SK-N-DZ (cell line): Measurements from ENCODE around the gene MRTFB. TPM values are rescaled to one million over a fixed set of nuclear protein-coding genes. Genes with fewer than 3 reads are reported as not detected.
"Not testable (repeated sequence)": the region's sequence is repeated elsewhere in the genome, so short reads cannot be mapped to it uniquely, and the experiment has no call there.

ENCODE experiments used
- DNase-seq: peaks from one replicate; pipeline ENCODE4 v3.0.0-alpha.2; 2015; ENCODE audit warnings: low spot score
- polyA plus RNA-seq, 2 experiments: library from polyadenylated mRNA; depleted of rRNA; stranded (reverse); fragments of >200 nt; gene quantifications; 2 replicates each; pipeline ENCODE4 v1.2.3, GENCODE V29; 2014

MRTFB gene
- 5.1 and 7.4 TPM in 2 replicates for polyA plus RNA-seq (2014; cell fraction: cytosol; rRNA removed)
- 7.5 and 17.3 TPM in 2 replicates for polyA plus RNA-seq (2014; cell fraction: nucleus; rRNA removed)

GRCh38 chr16:14070877-14071575 is at the start of gene MRTFB:
MRTFB (plus strand) TSS chr16:14071319; CDS start chr16:14140607, 69,288 bp downstream.
- peak; percentile 74 for DNase-seq

- DNase-seq = not testable (repeated sequence)
Measured at GRCh38 chr16:14023526-14023925, 47.6 kb upstream of the MRTFB start.

GRCh38 chr16:14024283-14024682 is 46.8 kb upstream of the MRTFB start:
- no peak for DNase-seq

GRCh38 chr16:14026572-14027285 is 44.4 kb upstream of the MRTFB start:
- DNase-seq = no peak

- DNase-seq = peak; percentile 51
Measured at GRCh38 chr16:14028202-14028601, 42.9 kb upstream of the MRTFB start.

- no peak for DNase-seq
Measured at GRCh38 chr16:14029658-14030057, 41.5 kb upstream of the MRTFB start.

- no peak for DNase-seq
Measured at GRCh38 chr16:14035092-14035491, 36.0 kb upstream of the MRTFB start.

GRCh38 chr16:14036889-14037288 is 34.2 kb upstream of the MRTFB start:
- DNase-seq = no peak

GRCh38 chr16:14037960-14038359 is 33.2 kb upstream of the MRTFB start:
- DNase-seq = no peak

GRCh38 chr16:14041164-14041563 is 30.0 kb upstream of the MRTFB start:
- DNase-seq = no peak

GRCh38 chr16:14042706-14043105 is 28.4 kb upstream of the MRTFB start:
- DNase-seq = no peak

- DNase-seq = no peak
Measured at GRCh38 chr16:14043278-14043677, 27.8 kb upstream of the MRTFB start.

GRCh38 chr16:14043793-14044192 is 27.3 kb upstream of the MRTFB start:
- no peak for DNase-seq

GRCh38 chr16:14047121-14047859 is 23.8 kb upstream of the MRTFB start:
- DNase-seq = not testable (repeated sequence)

GRCh38 chr16:14050291-14051027 is 20.7 kb upstream of the MRTFB start:
- DNase-seq = no peak

GRCh38 chr16:14051103-14051729 is 19.9 kb upstream of the MRTFB start:
- DNase-seq = no peak

- no peak for DNase-seq
Measured at GRCh38 chr16:14056970-14057369, 14.1 kb upstream of the MRTFB start.

- DNase-seq = no peak
Measured at GRCh38 chr16:14057878-14058382, 13.2 kb upstream of the MRTFB start.

GRCh38 chr16:14061732-14062259 is 9.3 kb upstream of the MRTFB start:
- no peak for DNase-seq

- DNase-seq = no peak
Measured at GRCh38 chr16:14062261-14062660, 8.9 kb upstream of the MRTFB start.
